Skeletal muscle tissue (tissue), 4 donors: Measurements from ENCODE around the gene ATP1B1. TPM values are rescaled to one million over a fixed set of nuclear protein-coding genes. Genes with fewer than 3 reads are reported as not detected.

Experiments
- H3K27ac ChIP-seq: one replicate; pipeline ENCODE4 v1.7.0; 2013; ENCODE audit warnings: mild to moderate bottlenecking, low read depth, low read length, inconsistent platforms
- H3K27me3 ChIP-seq, 3 donors: one replicate each; pipeline ENCODE4 v1.7.0; 2013; ENCODE audit warnings: low read length in 3 of 3; ENCODE audit not compliant: control insufficient read depth in 3 of 3, insufficient read depth in 3 of 3
- H3K36me3 ChIP-seq, 3 donors: one replicate each; pipeline ENCODE4 v1.7.0; 2013; ENCODE audit warnings: low read length in 3 of 3; ENCODE audit not compliant: control insufficient read depth in 3 of 3, insufficient read depth in 3 of 3
- H3K4me1 ChIP-seq, 3 donors: one replicate each; pipeline ENCODE4 v1.7.0; 2013; ENCODE audit warnings: low read length in 3 of 3, mild to moderate bottlenecking in 3 of 3; ENCODE audit not compliant: control insufficient read depth in 3 of 3, insufficient read depth in 3 of 3
- H3K4me3 ChIP-seq, 3 donors: one replicate each; pipeline ENCODE4 v1.7.0; 2013; ENCODE audit warnings: low read length in 3 of 3
- H3K9ac ChIP-seq, 3 donors: one replicate each; pipeline ENCODE4 v1.7.0; 2013; ENCODE audit warnings: low read length in 3 of 3, mild to moderate bottlenecking in 3 of 3, moderate library complexity in 2 of 3, low read depth in 1 of 3
- H3K9me3 ChIP-seq, 3 donors: one replicate each; pipeline ENCODE4 v1.7.0; 2013; ENCODE audit warnings: low read length in 3 of 3; ENCODE audit not compliant: control insufficient read depth in 3 of 3
- total RNA-seq: library from RNA; depleted of rRNA; stranded (reverse); fragments of >200 nt; gene quantifications from one replicate; pipeline ENCODE4 v1.2.3, GENCODE V29; 2014
- donor health status: Osteomylitis.

The ATP1B1 gene
- total RNA-seq, 1 donor from 2014 or later, result 16.7 TPM

- H3K4me3 ChIP-seq, result no peak overlapping the region
- no peaks in the 10 kb centered on the region for H3K9me3 ChIP-seq
- H3K36me3 ChIP-seq, result peaks cover 18 to 35% (median 26%) of the 10 kb centered on the region in 3 donors
- no peak overlapping the region for H3K27ac ChIP-seq
- no peaks in the 10 kb centered on the region for H3K27me3 ChIP-seq
- peaks cover 5 to 9% (median 7%) of the 10 kb centered on the region in 3 donors for H3K4me1 ChIP-seq
- H3K9ac ChIP-seq, result no peak overlapping the region
Measured at GRCh38 chr1:169132512-169133227, 26.2 kb downstream of the ATP1B1 start.

DNA sequence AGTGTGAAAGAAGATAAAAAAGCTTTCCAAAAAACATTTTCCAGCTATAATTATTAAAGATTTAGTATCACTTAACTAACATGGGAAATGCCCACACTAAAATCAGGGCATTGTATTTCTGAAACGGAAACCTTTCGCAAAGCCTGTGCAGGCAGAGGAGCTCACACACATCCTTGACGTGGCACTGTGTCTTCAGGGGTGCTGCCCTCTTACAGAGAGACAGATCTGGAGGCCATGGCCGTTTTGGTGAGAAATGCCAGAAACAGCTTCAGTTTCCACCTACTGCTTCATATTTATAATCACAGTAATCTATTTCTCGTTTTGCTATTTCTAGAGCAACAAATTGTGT lies 26.7 kb downstream of the ATP1B1 start:
- Histone ChIP-seq H3K9me3 (no peaks in the 10 kb centered on the region), H3K36me3 (peaks cover 15 to 33% (median 26%) of the 10 kb centered on the region in 3 donors), H3K27me3 (no peaks in the 10 kb centered on the region), H3K9ac (no peak overlapping the region), H3K27ac (no peak overlapping the region), H3K4me3 (no peak overlapping the region), H3K4me1 (peaks cover 5 to 7% (median 6%) of the 10 kb centered on the region in 3 donors)

GRCh38 chr1:169133801-169134502 lies 27.5 kb downstream of the ATP1B1 start:
- Histone ChIP-seq H3K27ac (no peak overlapping the region), H3K27me3 (no peaks in the 10 kb centered on the region), H3K9me3 (no peaks in the 10 kb centered on the region), H3K4me3 (no peak overlapping the region), H3K9ac (no peak overlapping the region), H3K36me3 (peaks cover 9 to 26% (median 25%) of the 10 kb centered on the region in 3 donors), H3K4me1 (peaks cover 3 to 7% (median 6%) of the 10 kb centered on the region in 3 donors)

GRCh38 chr1:169137357-169137756 lies 30.9 kb downstream of the ATP1B1 start:
- Histone ChIP-seq H3K4me3 (no peak overlapping the region), H3K9me3 (no peaks in the 10 kb centered on the region)

GRCh38 chr1:169138866-169139670 lies 32.6 kb downstream of the ATP1B1 start:
- Histone ChIP-seq H3K4me1 (peaks cover 0 to 2% (median 0%) of the 10 kb centered on the region in 3 donors), H3K27ac (no peak overlapping the region), H3K9ac (no peak overlapping the region), H3K27me3 (no peaks in the 10 kb centered on the region), H3K4me3 (no peak overlapping the region), H3K9me3 (no peaks in the 10 kb centered on the region), H3K36me3 (no peaks in the 10 kb centered on the region)

More at GRCh38 chr1:169137357-169137756, 30.9 kb downstream of the ATP1B1 start:
- peaks cover 0 to 5% (median 0%) of the 10 kb centered on the region in 3 donors for H3K36me3 ChIP-seq
- H3K9ac ChIP-seq, result no peak overlapping the region
- no peaks in the 10 kb centered on the region for H3K4me1 ChIP-seq
- H3K27ac ChIP-seq, result no peak overlapping the region
- no peaks in the 10 kb centered on the region for H3K27me3 ChIP-seq

- Histone ChIP-seq H3K36me3 (no peaks in the 10 kb centered on the region), H3K27me3 (no peaks in the 10 kb centered on the region), H3K27ac (no peak overlapping the region), H3K9ac (no peak overlapping the region), H3K4me1 (peaks cover 2 to 5% (median 4%) of the 10 kb centered on the region in 3 donors), H3K4me3 (no peak overlapping the region), H3K9me3 (no peaks in the 10 kb centered on the region)
Measured at GRCh38 chr1:169141356-169141755, 34.9 kb downstream of the ATP1B1 start.

GRCh38 chr1:169142129-169142528 lies 35.6 kb downstream of the ATP1B1 start:
- H3K9me3 ChIP-seq, result no peaks in the 10 kb centered on the region
- H3K27me3 ChIP-seq, result no peaks in the 10 kb centered on the region
- H3K27ac ChIP-seq, result no peak overlapping the region
- no peaks in the 10 kb centered on the region for H3K36me3 ChIP-seq
- no peak overlapping the region for H3K4me3 ChIP-seq
- no peak overlapping the region for H3K9ac ChIP-seq
- H3K4me1 ChIP-seq, result peaks cover 2 to 5% (median 4%) of the 10 kb centered on the region in 3 donors

- H3K4me3 ChIP-seq, result no peak overlapping the region
- no peaks in the 10 kb centered on the region for H3K9me3 ChIP-seq
- H3K4me1 ChIP-seq, result peaks cover 2 to 5% (median 4%) of the 10 kb centered on the region in 3 donors
- no peak overlapping the region for H3K27ac ChIP-seq
- no peak overlapping the region for H3K9ac ChIP-seq
- H3K27me3 ChIP-seq, result no peaks in the 10 kb centered on the region
- H3K36me3 ChIP-seq, result no peaks in the 10 kb centered on the region
Measured at GRCh38 chr1:169143346-169143745, 36.9 kb downstream of the ATP1B1 start.

DNA sequence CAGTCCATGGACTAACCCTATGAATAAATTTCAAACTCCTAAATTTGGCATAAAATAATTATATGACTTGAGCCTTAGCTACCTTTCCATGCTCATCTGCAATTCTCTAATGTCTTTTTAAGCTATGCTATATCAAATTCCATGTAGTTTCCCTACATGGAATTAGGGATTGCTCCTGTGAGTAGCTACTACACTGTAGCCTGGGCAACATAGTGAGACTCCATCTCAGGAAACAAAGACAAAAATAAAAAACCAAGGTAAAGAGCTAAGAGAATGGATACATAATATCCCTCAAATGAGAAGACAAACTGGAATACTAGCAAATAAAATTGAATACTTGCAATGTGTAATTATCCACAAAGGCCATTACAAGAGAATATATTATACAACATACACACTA lies 37.5 kb downstream of the ATP1B1 start:
- no peaks in the 10 kb centered on the region for H3K9me3 ChIP-seq
- H3K4me3 ChIP-seq, result no peak overlapping the region
- H3K9ac ChIP-seq, result no peak overlapping the region
- no peak overlapping the region for H3K27ac ChIP-seq
- H3K36me3 ChIP-seq, result no peaks in the 10 kb centered on the region
- H3K27me3 ChIP-seq, result no peaks in the 10 kb centered on the region
- H3K4me1 ChIP-seq, result peaks cover 2 to 5% (median 4%) of the 10 kb centered on the region in 3 donors
